Left renal cortex interstitium (tissue), 4 donors: ENCODE results near the gene LIMK2. TPM values are rescaled to one million over a fixed set of nuclear protein-coding genes. Genes with fewer than 3 reads are reported as not detected.

Experiments
- DNase-seq, 4 donors: peaks; one replicate each; pipeline ENCODE4 v3.0.0-alpha.2; 2013; ENCODE audit warnings: low read depth in 4 of 4, low spot score in 2 of 4, missing footprints in 1 of 4
- polyA plus RNA-seq, 4 donors: library from polyadenylated mRNA; unstranded; fragments of 120-200 nt; gene quantifications; one replicate each; pipeline ENCODE4 v1.2.1, GENCODE V29; 2013; ENCODE audit not compliant: insufficient read length in 4 of 4

Gene LIMK2
- polyA plus RNA-seq, 4 donors = 46.9 to 69.0 (median 56.2) TPM

DNA sequence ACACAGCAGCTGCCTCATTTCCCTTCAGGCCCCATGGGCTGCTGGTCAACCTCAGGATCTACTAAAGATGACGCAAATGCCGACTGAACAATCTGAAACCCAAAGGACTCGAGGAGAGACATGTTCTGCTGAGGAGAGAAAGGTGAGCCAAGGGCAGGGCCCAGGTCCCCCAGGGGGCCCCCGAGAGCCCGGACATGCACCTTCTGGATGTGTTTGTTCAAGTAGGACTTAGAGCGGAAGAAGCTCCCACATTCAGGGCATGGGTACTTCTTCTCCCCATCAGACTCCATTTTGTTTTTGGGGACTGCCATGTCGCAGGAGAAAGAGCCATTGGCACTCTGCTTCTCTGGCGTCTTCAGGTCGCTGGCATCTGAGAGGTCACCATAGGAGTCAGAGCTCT is 114.8 kb downstream of the LIMK2 start:
- no peak for DNase-seq

GRCh38 chr22:31327806-31328543 is 115.9 kb downstream of the LIMK2 start:
- DNase-seq = no peak

DNA sequence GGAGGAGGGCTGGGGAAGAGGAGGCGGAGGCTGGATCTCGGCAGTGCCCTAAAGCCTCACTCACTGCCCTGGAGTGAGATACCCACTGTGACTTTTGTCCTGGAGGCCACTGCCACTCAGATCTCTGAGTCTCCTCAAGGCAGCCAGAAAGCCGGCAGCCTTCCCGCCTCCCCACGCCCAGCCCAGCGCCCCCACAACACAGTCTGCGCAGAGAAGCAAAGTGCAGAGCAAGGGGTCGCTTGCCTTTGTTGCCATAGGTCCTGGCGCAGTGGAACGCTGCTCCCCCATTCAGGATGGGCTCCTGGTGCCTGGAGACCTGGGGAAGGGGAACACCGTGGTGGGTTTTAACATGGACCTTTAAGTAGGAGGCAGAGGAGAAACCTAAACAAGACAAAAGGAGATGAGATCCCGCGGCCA is 116.5 kb downstream of the LIMK2 start:
- no peak for DNase-seq

- DNase-seq = no peak
Observed at GRCh38 chr22:31329029-31329428, 116.9 kb downstream of the LIMK2 start.

Other genes starting within 250 kb of the LIMK2 start
- gene MORC2, start 243.5 kb upstream of the LIMK2 start, polyA plus RNA-seq = 10 to 100 TPM; 29.0 to 36.7 (median 34.9) TPM
- gene TUG1, start 243.0 kb upstream of the LIMK2 start, polyA plus RNA-seq = 100 to 1,000 TPM; 179 to 223 (median 202) TPM
- 10 to 100 TPM; 30.5 to 57.4 (median 47.6) TPM for gene SMTN, start 131.0 kb upstream of the LIMK2 start, polyA plus RNA-seq
- 10 to 100 TPM in 2 of 4 donors, 1 to 10 TPM in 2; 8.6 to 23.9 (median 10.3) TPM for gene SELENOM, start 104.7 kb upstream of the LIMK2 start, polyA plus RNA-seq
- gene INPP5J, start 89.3 kb upstream of the LIMK2 start, polyA plus RNA-seq = 1 to 10 TPM; 4.2 to 7.8 (median 5.4) TPM
- gene PLA2G3, start 71.8 kb upstream of the LIMK2 start, polyA plus RNA-seq = under 1 TPM; 0.11 to 0.24 (median 0.20) TPM
- 10 to 100 TPM; 51.6 to 56.7 (median 53.6) TPM for gene RNF185, start 52.1 kb upstream of the LIMK2 start, polyA plus RNA-seq
- 10 to 100 TPM; 11.6 to 14.3 (median 13.8) TPM for gene PIK3IP1, start 80.2 kb downstream of the LIMK2 start, polyA plus RNA-seq
- gene PATZ1, start 134.0 kb downstream of the LIMK2 start, polyA plus RNA-seq = 10 to 100 TPM; 70.3 to 85.0 (median 76.1) TPM
- 10 to 100 TPM; 76.1 to 96.4 (median 83.7) TPM for gene DRG1, start 187.3 kb downstream of the LIMK2 start, polyA plus RNA-seq